Astrocyte of the cerebellum (primary cell): ENCODE measurements around the gene CYTH1.

Experiments used
- DNase-seq: peaks from one replicate; pipeline ENCODE4 v3.0.0-alpha.2; 2011; ENCODE audit warnings: low read depth
- H3K4me3 ChIP-seq: 2 replicates; pipeline ENCODE4 v1.5.1; 2011; ENCODE audit warnings: mild to moderate bottlenecking, low read depth, low read length, moderate library complexity
- CTCF ChIP-seq: IDR thresholded peaks from 2 replicates; pipeline ENCODE4 v1.5.1; 2012; ENCODE audit warnings: low read length, low read depth, moderate library complexity, mild to moderate bottlenecking; ENCODE audit errors: missing control alignments
- in situ Hi-C: cut with HindIII; loops from 2 replicates; pipeline ENCODE4 v1.10.0; 2017; ENCODE audit warnings: low sequenced_read_pairs

The CYTH1 gene

GRCh38 chr17:78684026-78684425, 98.0 kb downstream of the CYTH1 start:
- no peak overlapping the region for H3K4me3 ChIP-seq
- in situ Hi-C loops = no loop called here
- DNase-seq = no peak
- no peak for TF ChIP-seq CTCF

- H3K4me3 ChIP-seq = no peak overlapping the region
- in situ Hi-C loops = no loop called here
- no peak for TF ChIP-seq CTCF
- DNase-seq = no peak
Measured at GRCh38 chr17:78683408-78683961, 98.6 kb downstream of the CYTH1 start.

- no peak for TF ChIP-seq CTCF
- DNase-seq = no peak
- in situ Hi-C loops = no loop called here
- H3K4me3 ChIP-seq = no peak overlapping the region
Measured at GRCh38 chr17:78682363-78682762, 99.7 kb downstream of the CYTH1 start.

- TF ChIP-seq CTCF = no peak
- in situ Hi-C loops = no loop called here
- no peak for DNase-seq
- H3K4me3 ChIP-seq = no peak overlapping the region
Measured at GRCh38 chr17:78680436-78680835, 101.6 kb downstream of the CYTH1 start.

- no peak for TF ChIP-seq CTCF
- in situ Hi-C loops = no loop called here
- no peak overlapping the region for H3K4me3 ChIP-seq
- no peak for DNase-seq
Measured at GRCh38 chr17:78679495-78680395, 102.3 kb downstream of the CYTH1 start.

- no peak overlapping the region for H3K4me3 ChIP-seq
- in situ Hi-C loops = no loop called here
- no peak for TF ChIP-seq CTCF
- DNase-seq = no peak
Measured at GRCh38 chr17:78678711-78679110, 103.4 kb downstream of the CYTH1 start.
